ENCODE results near the gene NAT16.

DNA sequence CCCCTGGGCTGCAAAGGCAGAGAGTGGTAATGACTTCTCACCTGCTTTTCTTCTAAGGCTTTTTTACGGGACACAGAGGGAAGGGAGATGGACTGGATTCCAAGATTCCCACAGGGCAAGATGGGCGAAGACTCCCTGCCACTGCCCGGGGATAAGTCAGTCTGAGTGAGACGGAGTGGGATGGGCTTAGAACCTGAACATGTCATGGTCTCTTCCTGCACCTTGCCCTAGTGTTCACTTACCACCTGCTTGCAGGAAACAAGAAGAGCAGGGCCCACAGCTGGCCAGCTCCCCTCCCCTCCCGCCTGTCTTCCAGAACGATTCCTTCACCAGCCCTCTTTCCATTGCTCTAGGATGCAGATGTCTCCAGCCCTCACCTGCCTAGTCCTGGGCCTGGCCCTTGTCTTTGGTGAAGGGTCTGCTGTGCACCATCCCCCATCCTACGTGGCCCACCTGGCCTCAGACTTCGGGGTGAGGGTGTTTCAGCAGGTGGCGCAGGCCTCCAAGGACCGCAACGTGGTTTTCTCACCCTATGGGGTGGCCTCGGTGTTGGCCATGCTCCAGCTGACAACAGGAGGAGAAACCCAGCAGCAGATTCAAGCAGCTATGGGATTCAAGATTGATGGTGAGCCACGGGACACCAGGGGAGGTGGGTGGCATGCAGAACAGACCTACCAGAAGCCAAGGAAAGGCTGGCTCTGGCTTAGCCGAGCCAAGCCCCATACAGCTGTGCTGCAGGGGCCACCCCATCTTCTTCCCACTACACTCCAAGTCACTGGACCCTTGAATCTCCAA is 51.9 kb downstream of the NAT16 start:
- TF ChIP-seq EZH2 (IDR thresholded peaks at IDR 0.05; ENCODE audit: insufficient read depth, low read length) = no peak
- TF ChIP-seq, protein P1, sequence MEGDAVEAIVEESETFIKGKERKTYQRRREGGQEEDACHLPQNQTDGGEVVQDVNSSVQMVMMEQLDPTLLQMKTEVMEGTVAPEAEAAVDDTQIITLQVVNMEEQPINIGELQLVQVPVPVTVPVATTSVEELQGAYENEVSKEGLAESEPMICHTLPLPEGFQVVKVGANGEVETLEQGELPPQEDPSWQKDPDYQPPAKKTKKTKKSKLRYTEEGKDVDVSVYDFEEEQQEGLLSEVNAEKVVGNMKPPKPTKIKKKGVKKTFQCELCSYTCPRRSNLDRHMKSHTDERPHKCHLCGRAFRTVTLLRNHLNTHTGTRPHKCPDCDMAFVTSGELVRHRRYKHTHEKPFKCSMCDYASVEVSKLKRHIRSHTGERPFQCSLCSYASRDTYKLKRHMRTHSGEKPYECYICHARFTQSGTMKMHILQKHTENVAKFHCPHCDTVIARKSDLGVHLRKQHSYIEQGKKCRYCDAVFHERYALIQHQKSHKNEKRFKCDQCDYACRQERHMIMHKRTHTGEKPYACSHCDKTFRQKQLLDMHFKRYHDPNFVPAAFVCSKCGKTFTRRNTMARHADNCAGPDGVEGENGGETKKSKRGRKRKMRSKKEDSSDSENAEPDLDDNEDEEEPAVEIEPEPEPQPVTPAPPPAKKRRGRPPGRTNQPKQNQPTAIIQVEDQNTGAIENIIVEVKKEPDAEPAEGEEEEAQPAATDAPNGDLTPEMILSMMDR (IDR thresholded peaks at IDR 0.05; ENCODE audit: insufficient read depth, low read depth, low read length) = no peak

Data from astrocyte (in vitro differentiated cells and primary cell).